HepG2 (cell line): ENCODE measurements around the gene STIM2. TPM values are rescaled to one million over a fixed set of nuclear protein-coding genes. Genes with fewer than 3 reads are reported as not detected.

Source experiments
- ATF5 ChIP-seq: sonication (generic); formaldehyde crosslinking; IDR thresholded peaks from 2 replicates; pipeline ENCODE4 v1.4.0; 2020; ENCODE audit warnings: mild to moderate bottlenecking, low read depth, missing genetic modification reagents
- E2F1 ChIP-seq: sonication (generic); formaldehyde crosslinking; IDR thresholded peaks from 2 replicates; pipeline ENCODE4 v1.5.0; 2020; ENCODE audit warnings: missing genetic modification reagents
- ETS1 ChIP-seq: sonication (generic); formaldehyde crosslinking; IDR thresholded peaks from 2 replicates; pipeline ENCODE4 v1.4.0; 2020; ENCODE audit warnings: missing genetic modification reagents
- GATAD2A ChIP-seq: IDR thresholded peaks from 2 replicates; pipeline ENCODE4 v1.6.1; 2016
- NONO ChIP-seq, 2 experiments: fragments of 450-650 bp in 1 of 2; sonication (generic) in 1 of 2; formaldehyde crosslinking in 1 of 2; IDR thresholded peaks in 1 of 2; conservative IDR thresholded peaks in 1 of 2; 2 replicates each; pipeline versions ENCODE4 v1.6.1 to v1.8.0; 2017 to 2022; ENCODE audit warnings: mild to moderate bottlenecking in 1 of 2, missing genetic modification reagents in 1 of 2, moderate library complexity in 1 of 2
- REPIN1 ChIP-seq: sonication (generic); formaldehyde crosslinking; IDR thresholded peaks from 2 replicates; pipeline ENCODE4 v1.8.0; 2022; ENCODE audit warnings: missing genetic modification reagents, low read depth, mild to moderate bottlenecking, borderline replicate concordance
- RFXAP ChIP-seq: sonication (generic); formaldehyde crosslinking; IDR thresholded peaks from 2 replicates; pipeline ENCODE4 v1.4.0; 2020; ENCODE audit warnings: missing genetic modification reagents, borderline replicate concordance
- RXRB ChIP-seq: IDR thresholded peaks from 2 replicates; pipeline ENCODE4 v1.6.1; 2016; ENCODE audit warnings: borderline replicate concordance, missing genetic modification reagents, missing compliant biosample characterization
- SATB2 ChIP-seq: sonication (generic); formaldehyde crosslinking; IDR thresholded peaks from 2 replicates; pipeline ENCODE4 v1.5.0; 2020; ENCODE audit warnings: missing genetic modification reagents
- TAF1 ChIP-seq: sonication (generic); formaldehyde crosslinking; IDR thresholded peaks from 2 replicates; pipeline ENCODE4 v1.4.0; 2020; ENCODE audit warnings: missing genetic modification reagents
- ZNF850 ChIP-seq: sonication (generic); formaldehyde crosslinking; conservative IDR thresholded peaks from 2 replicates; pipeline ENCODE4 v1.9.0; 2021; ENCODE audit warnings: mild to moderate bottlenecking, missing genetic modification reagents
- polyA plus RNA-seq, 8 experiments: library from polyadenylated mRNA; depleted of rRNA in 3 of 8; stranded (reverse) in 7 of 8; unstranded in 1 of 8; fragments of >200 nt; fragmentation: Illumina TruSeq in 4 of 8; extraction: Trizol in 4 of 8; gene quantifications; 2 replicates each; pipeline versions ENCODE4 v1.2.1 to v1.2.3, GENCODE V29; 2011 to 2016; ENCODE audit warnings: low read depth in 4 of 8, missing spikeins in 1 of 8, mixed read lengths in 1 of 8; ENCODE audit not compliant: insufficient read depth in 1 of 8
- total RNA-seq, 5 experiments: library from RNA; depleted of rRNA; stranded (reverse); fragments of >200 nt; fragmentation: Illumina TruSeq; extraction: Trizol; gene quantifications; 2 replicates each; pipeline ENCODE4 v1.2.3, GENCODE V29; 2016; ENCODE audit warnings: low read depth in 1 of 5
- TF ChIP-seq, protein P1 (sequence below): sonication (generic); formaldehyde crosslinking; IDR thresholded peaks from 2 replicates; pipeline ENCODE4 v1.4.0; 2020; ENCODE audit warnings: low read depth, missing genetic modification reagents
- TF ChIP-seq, protein P2 (sequence below): IDR thresholded peaks from 2 replicates; pipeline ENCODE4 v1.6.1; 2016; ENCODE audit warnings: missing genetic modification reagents, missing compliant biosample characterization
- TF ChIP-seq, protein P3 (sequence below): sonication (generic); formaldehyde crosslinking; IDR thresholded peaks from 2 replicates; pipeline ENCODE4 v1.5.0; 2020; ENCODE audit warnings: missing genetic modification reagents, mild to moderate bottlenecking, borderline replicate concordance
- TF ChIP-seq, protein P4 (sequence below): sonication (generic); formaldehyde crosslinking; IDR thresholded peaks from 2 replicates; pipeline ENCODE4 v1.9.0; 2021; ENCODE audit warnings: missing genetic modification reagents, borderline replicate concordance

STIM2 gene
- total and polyA plus RNA-seq, 2 of the 13 experiments (the other 11 are each of a cell fraction or from before 2014, with no cell fraction given) = 19.3 to 19.4 TPM

DNA sequence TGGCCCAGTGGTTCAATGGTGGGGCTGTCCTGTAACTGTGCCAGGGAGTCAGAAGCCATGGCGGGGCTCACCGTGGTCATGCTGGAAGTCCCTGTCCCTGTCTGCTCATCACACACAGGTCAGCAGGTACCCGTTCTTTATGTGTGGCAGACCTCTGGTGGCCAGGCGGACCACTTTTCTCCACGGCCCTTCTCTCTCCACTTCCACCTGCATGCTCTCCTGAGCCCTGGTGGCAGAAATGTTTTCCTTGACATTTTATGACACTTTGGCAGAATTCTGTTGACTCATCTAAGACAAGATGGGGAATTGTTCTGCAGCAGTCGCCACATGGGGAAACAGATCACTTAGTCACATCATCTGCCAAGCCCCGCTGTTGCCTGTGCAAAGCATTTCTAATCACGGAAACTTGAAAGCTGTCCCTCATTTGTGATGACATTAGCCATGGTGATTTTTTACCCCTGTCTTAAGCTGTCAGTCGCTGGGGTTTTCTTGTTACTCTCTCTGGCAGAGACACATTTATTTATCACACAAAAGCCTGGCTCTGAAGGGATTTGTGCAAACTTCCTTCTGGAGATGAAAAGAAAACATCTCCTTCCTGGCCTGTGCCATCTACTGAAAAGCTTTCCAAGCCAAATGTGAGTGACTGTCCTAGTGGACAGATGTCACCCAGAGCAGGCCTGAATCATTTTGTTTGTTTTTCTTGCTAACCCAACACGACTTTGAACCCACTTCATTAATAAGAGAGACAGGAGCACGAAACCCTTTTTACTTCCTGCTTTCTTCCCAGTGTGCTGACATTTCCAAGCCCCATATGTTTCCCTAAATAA, 38.8 kb upstream of the STIM2 start (continued):
- TF ChIP-seq ATF5 (CRISPR knock-in tag) (no peak), SATB2 (CRISPR knock-in tag) (no peak), NONO (IDR thresholded peaks at IDR 0.05) (no peak), NONO (CRISPR knock-in tag; conservative IDR thresholded peaks at IDR 0.05) (no peak), REPIN1 (peak; percentile 82; the same call in 1 of the 2 replicates), RFXAP (CRISPR knock-in tag) (no peak), GATAD2A (CRISPR knock-in tag) (peak; percentile 72; the same call in 1 of the 2 replicates), ZNF850 (CRISPR knock-in tag) (no peak), RXRB (CRISPR knock-in tag) (peak; percentile 75), E2F1 (CRISPR knock-in tag) (no peak), ETS1 (CRISPR knock-in tag) (no peak), TAF1 (CRISPR knock-in tag) (0 out of 2 replicates have a peak, but pooled peaks have one; percentile 2)
- TF ChIP-seq, protein P1, sequence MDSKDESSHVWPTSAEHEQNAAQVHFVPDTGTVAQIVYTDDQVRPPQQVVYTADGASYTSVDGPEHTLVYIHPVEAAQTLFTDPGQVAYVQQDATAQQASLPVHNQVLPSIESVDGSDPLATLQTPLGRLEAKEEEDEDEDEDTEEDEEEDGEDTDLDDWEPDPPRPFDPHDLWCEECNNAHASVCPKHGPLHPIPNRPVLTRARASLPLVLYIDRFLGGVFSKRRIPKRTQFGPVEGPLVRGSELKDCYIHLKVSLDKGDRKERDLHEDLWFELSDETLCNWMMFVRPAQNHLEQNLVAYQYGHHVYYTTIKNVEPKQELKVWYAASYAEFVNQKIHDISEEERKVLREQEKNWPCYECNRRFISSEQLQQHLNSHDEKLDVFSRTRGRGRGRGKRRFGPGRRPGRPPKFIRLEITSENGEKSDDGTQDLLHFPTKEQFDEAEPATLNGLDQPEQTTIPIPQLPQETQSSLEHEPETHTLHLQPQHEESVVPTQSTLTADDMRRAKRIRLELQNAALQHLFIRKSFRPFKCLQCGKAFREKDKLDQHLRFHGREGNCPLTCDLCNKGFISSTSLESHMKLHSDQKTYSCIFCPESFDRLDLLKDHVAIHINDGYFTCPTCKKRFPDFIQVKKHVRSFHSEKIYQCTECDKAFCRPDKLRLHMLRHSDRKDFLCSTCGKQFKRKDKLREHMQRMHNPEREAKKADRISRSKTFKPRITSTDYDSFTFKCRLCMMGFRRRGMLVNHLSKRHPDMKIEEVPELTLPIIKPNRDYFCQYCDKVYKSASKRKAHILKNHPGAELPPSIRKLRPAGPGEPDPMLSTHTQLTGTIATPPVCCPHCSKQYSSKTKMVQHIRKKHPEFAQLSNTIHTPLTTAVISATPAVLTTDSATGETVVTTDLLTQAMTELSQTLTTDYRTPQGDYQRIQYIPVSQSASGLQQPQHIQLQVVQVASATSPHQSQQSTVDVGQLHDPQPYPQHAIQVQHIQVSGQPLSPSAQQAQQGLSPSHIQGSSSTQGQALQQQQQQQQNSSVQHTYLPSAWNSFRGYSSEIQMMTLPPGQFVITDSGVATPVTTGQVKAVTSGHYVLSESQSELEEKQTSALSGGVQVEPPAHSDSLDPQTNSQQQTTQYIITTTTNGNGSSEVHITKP (CRISPR knock-in tag) = peak; percentile 80
- TF ChIP-seq, protein P2, sequence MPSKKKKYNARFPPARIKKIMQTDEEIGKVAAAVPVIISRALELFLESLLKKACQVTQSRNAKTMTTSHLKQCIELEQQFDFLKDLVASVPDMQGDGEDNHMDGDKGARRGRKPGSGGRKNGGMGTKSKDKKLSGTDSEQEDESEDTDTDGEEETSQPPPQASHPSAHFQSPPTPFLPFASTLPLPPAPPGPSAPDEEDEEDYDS (CRISPR knock-in tag) = peak; percentile 67
- TF ChIP-seq, protein P3, sequence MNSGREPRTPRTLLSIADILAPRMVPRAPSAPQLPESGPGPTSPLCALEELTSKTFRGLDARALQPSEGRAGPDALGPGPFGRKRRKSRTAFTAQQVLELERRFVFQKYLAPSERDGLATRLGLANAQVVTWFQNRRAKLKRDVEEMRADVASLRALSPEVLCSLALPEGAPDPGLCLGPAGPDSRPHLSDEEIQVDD (CRISPR knock-in tag) = no peak
- TF ChIP-seq, protein P4, sequence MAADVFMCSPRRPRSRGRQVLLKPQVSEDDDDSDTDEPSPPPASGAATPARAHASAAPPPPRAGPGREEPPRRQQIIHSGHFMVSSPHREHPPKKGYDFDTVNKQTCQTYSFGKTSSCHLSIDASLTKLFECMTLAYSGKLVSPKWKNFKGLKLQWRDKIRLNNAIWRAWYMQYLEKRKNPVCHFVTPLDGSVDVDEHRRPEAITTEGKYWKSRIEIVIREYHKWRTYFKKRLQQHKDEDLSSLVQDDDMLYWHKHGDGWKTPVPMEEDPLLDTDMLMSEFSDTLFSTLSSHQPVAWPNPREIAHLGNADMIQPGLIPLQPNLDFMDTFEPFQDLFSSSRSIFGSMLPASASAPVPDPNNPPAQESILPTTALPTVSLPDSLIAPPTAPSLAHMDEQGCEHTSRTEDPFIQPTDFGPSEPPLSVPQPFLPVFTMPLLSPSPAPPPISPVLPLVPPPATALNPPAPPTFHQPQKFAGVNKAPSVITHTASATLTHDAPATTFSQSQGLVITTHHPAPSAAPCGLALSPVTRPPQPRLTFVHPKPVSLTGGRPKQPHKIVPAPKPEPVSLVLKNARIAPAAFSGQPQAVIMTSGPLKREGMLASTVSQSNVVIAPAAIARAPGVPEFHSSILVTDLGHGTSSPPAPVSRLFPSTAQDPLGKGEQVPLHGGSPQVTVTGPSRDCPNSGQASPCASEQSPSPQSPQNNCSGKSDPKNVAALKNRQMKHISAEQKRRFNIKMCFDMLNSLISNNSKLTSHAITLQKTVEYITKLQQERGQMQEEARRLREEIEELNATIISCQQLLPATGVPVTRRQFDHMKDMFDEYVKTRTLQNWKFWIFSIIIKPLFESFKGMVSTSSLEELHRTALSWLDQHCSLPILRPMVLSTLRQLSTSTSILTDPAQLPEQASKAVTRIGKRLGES (CRISPR knock-in tag) = no peak
